SW 1271 (cell line): Measurements from ENCODE around the gene STON2.

Source experiments
- DNase-seq, 2 experiments: peaks; one replicate each; lab custom pipeline; 2025; lab: John Stamatoyannopoulos, UW

The STON2 gene

GRCh38 chr14:81331229-81332021 lies 68.7 kb downstream of the STON2 start:
- no peak for DNase-seq

GRCh38 chr14:81330619-81331122 lies 69.5 kb downstream of the STON2 start:
- no peak for DNase-seq

GRCh38 chr14:81329640-81330381 lies 70.3 kb downstream of the STON2 start:
- no peak for DNase-seq

GRCh38 chr14:81326451-81326850 lies 73.7 kb downstream of the STON2 start:
- no peak for DNase-seq

GRCh38 chr14:81324011-81324410 lies 76.1 kb downstream of the STON2 start:
- DNase-seq = no peak

- no peak for DNase-seq
Observed at GRCh38 chr14:81323093-81323492, 77.0 kb downstream of the STON2 start.

- no peak for DNase-seq
Observed at GRCh38 chr14:81319946-81320345, 80.2 kb downstream of the STON2 start.

- no peak for DNase-seq
Observed at GRCh38 chr14:81319314-81319713, 80.8 kb downstream of the STON2 start.

- DNase-seq = no peak
Observed at GRCh38 chr14:81315341-81315740, 84.8 kb downstream of the STON2 start.

GRCh38 chr14:81314443-81315175 lies 85.5 kb downstream of the STON2 start:
- no peak for DNase-seq

- no peak for DNase-seq
Observed at GRCh38 chr14:81313775-81314429, 86.2 kb downstream of the STON2 start.

- DNase-seq = no peak
Observed at GRCh38 chr14:81313200-81313599, 86.9 kb downstream of the STON2 start.

GRCh38 chr14:81312289-81312876 lies 87.7 kb downstream of the STON2 start:
- DNase-seq = no peak

GRCh38 chr14:81311778-81312177 lies 88.3 kb downstream of the STON2 start:
- DNase-seq = no peak

- no peak for DNase-seq
Observed at GRCh38 chr14:81311141-81311540, 89.0 kb downstream of the STON2 start.

- DNase-seq = no peak
Observed at GRCh38 chr14:81310606-81311005, 89.5 kb downstream of the STON2 start.

GRCh38 chr14:81309511-81309910 lies 90.6 kb downstream of the STON2 start:
- DNase-seq = no peak

GRCh38 chr14:81305743-81306142 lies 94.4 kb downstream of the STON2 start:
- no peak for DNase-seq

GRCh38 chr14:81305065-81305464 lies 95.1 kb downstream of the STON2 start:
- DNase-seq = no peak

GRCh38 chr14:81303258-81303935 lies 96.7 kb downstream of the STON2 start:
- no peak for DNase-seq

- peak in 1 of 2 experiments; percentile 5 for DNase-seq
Observed at GRCh38 chr14:81302638-81303037, 97.5 kb downstream of the STON2 start.
